Ecto neural progenitor cell (in vitro differentiated cells): ENCODE results near the gene TBC1D7.

Source experiments
- DNase-seq: peaks from one replicate; pipeline ENCODE4 v3.0.0-alpha.2; 2018; ENCODE audit warnings: low spot score

Gene TBC1D7

GRCh38 chr6:13328076-13328874, at the start of gene TBC1D7:
Gene TBC1D7 (minus strand): TSS chr6:13328537. CDS start chr6:13326898, 1,639 bp downstream.
- peak; percentile 96 for DNase-seq

- no peak for DNase-seq
Measured at GRCh38 chr6:13377054-13377758, 48.9 kb upstream of the TBC1D7 start.

- DNase-seq: no peak
Measured at GRCh38 chr6:13375360-13375878, 47.1 kb upstream of the TBC1D7 start.

GRCh38 chr6:13373919-13374318, 45.6 kb upstream of the TBC1D7 start:
- DNase-seq: no peak

GRCh38 chr6:13373488-13373886, 45.1 kb upstream of the TBC1D7 start:
- no peak for DNase-seq

GRCh38 chr6:13372688-13373487, 44.6 kb upstream of the TBC1D7 start:
- no peak for DNase-seq

- DNase-seq: no peak
Measured at GRCh38 chr6:13372076-13372475, 43.7 kb upstream of the TBC1D7 start.

- DNase-seq: no peak
Measured at GRCh38 chr6:13371421-13372072, 43.2 kb upstream of the TBC1D7 start.

- DNase-seq: no peak
Measured at GRCh38 chr6:13370623-13371022, 42.3 kb upstream of the TBC1D7 start.

- DNase-seq: no peak
Measured at GRCh38 chr6:13369591-13369990, 41.3 kb upstream of the TBC1D7 start.

GRCh38 chr6:13368731-13369115, 40.4 kb upstream of the TBC1D7 start:
- DNase-seq: no peak

GRCh38 chr6:13368079-13368730, 39.9 kb upstream of the TBC1D7 start:
- no peak for DNase-seq

GRCh38 chr6:13367396-13367795, 39.1 kb upstream of the TBC1D7 start:
- DNase-seq: no peak

GRCh38 chr6:13365320-13365719, 37.0 kb upstream of the TBC1D7 start:
- DNase-seq: no peak

- no peak for DNase-seq
Measured at GRCh38 chr6:13364842-13365241, 36.5 kb upstream of the TBC1D7 start.

GRCh38 chr6:13362412-13362811, 34.1 kb upstream of the TBC1D7 start:
- DNase-seq: no peak

- DNase-seq: no peak
Measured at GRCh38 chr6:13360671-13361540, 32.6 kb upstream of the TBC1D7 start.

- no peak for DNase-seq
Measured at GRCh38 chr6:13359287-13359686, 30.9 kb upstream of the TBC1D7 start.

- no peak for DNase-seq
Measured at GRCh38 chr6:13358511-13358910, 30.2 kb upstream of the TBC1D7 start.

GRCh38 chr6:13357551-13358075, 29.3 kb upstream of the TBC1D7 start:
- no peak for DNase-seq
